ENCODE results near the gene MTURN. TPM values are rescaled to one million over a fixed set of nuclear protein-coding genes. Genes with fewer than 3 reads are reported as not detected.
A peak's percentile ranks its signal among the peaks of the same experiment; 100 is the strongest.

MTURN gene
- 11.8 TPM for total RNA-seq (2013)
- 1 to 10 TPM; 5.9 to 7.9 (median 7.5) TPM for polyA plus RNA-seq
- 6.7 and 8.2 TPM in 2 replicates for polyA minus RNA-seq
- total RNA-seq: 26.1 to 60.6 (median 37.6) reads per million in 11 experiments

- peak within 1 kb of the TSS; percentile 83 for H2AFZ ChIP-seq (ENCODE audit: insufficient read depth, low read depth, low read length, poor library complexity, severe bottlenecking)
- peaks cover 14 to 23% of the 10 kb centered on the region in 2 donors for H3K4me1 ChIP-seq (ENCODE audit: control insufficient read depth in 1 of 2, insufficient read depth in 2 of 2, low read length in 2 of 2)
- no peaks in the 10 kb centered on the region for H3K9me3 ChIP-seq (replicated peaks in 1 of 2; ENCODE audit: control insufficient read depth in 1 of 2, insufficient read depth in 1 of 2, low read length in 2 of 2)
- peak; percentile 79 to 91 (median 82) for DNase-seq
- Mint-ChIP-seq H3K36me3 (peaks cover 0 to 4% of the 10 kb centered on the region in 2 donors), H3K4me1 (peaks cover 12% of the 10 kb centered on the region), H3K27me3 (ENCODE audit: low read depth in 3 of 3) (peaks cover 15 to 27% (median 25%) of the 10 kb centered on the region in 3 donors), H3K9me3 (peaks cover 0 to 2% (median 0%) of the 10 kb centered on the region in 7 donors), H3K4me3 (peak within 1 kb of the TSS; percentile 88 to 96), H3K27ac (peak within 1 kb of the TSS; percentile 77 to 87 (median 81))
- H3K4me3 ChIP-seq (replicated peaks in 1 of 3; ENCODE audit: low read depth in 2 of 3, low read length in 3 of 3): peak within 1 kb of the TSS; percentile 54 to 90 (median 78)
- peak within 1 kb of the TSS; percentile 70 for H3K9ac ChIP-seq (ENCODE audit: insufficient read depth, low read length, poor library complexity, severe bottlenecking)
- H3K79me2 ChIP-seq (ENCODE audit: insufficient read depth, low read length): peaks cover 4% of the 10 kb centered on the region
- H3K4me2 ChIP-seq (replicated peaks; ENCODE audit: extremely low read depth, low read length, poor library complexity, severe bottlenecking): peak within 1 kb of the TSS; percentile 95
- no peaks in the 10 kb centered on the region for H3K36me3 ChIP-seq (replicated peaks in 1 of 2; ENCODE audit: control insufficient read depth in 1 of 2, insufficient read depth in 2 of 2, low read length in 2 of 2)
- peaks cover 2 to 18% of the 10 kb centered on the region in 2 donors for H3K27me3 ChIP-seq (ENCODE audit: control insufficient read depth in 2 of 2, insufficient read depth in 2 of 2, low read length in 2 of 2)
- H4K20me1 ChIP-seq (ENCODE audit: insufficient read depth, low read length): no peaks in the 10 kb centered on the region
- under 1% methylated on average over 98 of the region's 99 CpGs for WGBS (ENCODE audit: insufficient coverage)
- no peak for TF ChIP-seq CTCF (IDR thresholded peaks at IDR 0.05)
- intact Hi-C loops (cut with micrococcal nuclease): no loop called here
- H3K27ac ChIP-seq (ENCODE audit: low read depth in 1 of 2, low read length in 2 of 2): peak within 1 kb of the TSS; percentile 40 to 57
These were observed at the start of gene MTURN for GRCh38 chr7:30134611-30135300. TSS of gene MTURN (plus strand) at chr7:30134986. CDS start at chr7:30135137, 151 bp downstream.

- H3K27me3 ChIP-seq (ENCODE audit: control insufficient read depth in 2 of 2, insufficient read depth in 2 of 2, low read length in 2 of 2): no peaks in the 10 kb centered on the region
- Mint-ChIP-seq H3K36me3 (peaks cover 2% of the 10 kb centered on the region in 2 donors), H3K9me3 (no peaks in the 10 kb centered on the region), H3K27me3 (ENCODE audit: low read depth in 3 of 3) (no peaks in the 10 kb centered on the region), H3K4me1 (peaks cover 7% of the 10 kb centered on the region), H3K4me3 (no peak overlapping the region), H3K27ac (peak overlapping the region in 1 of 7 donors; percentile 31)
- no peak for DNase-seq
- no peak overlapping the region for H3K9ac ChIP-seq (ENCODE audit: insufficient read depth, low read length, poor library complexity, severe bottlenecking)
- no peak overlapping the region for H3K27ac ChIP-seq (ENCODE audit: low read depth in 1 of 2, low read length in 2 of 2)
- intact Hi-C loops (cut with micrococcal nuclease): no loop called here
- no peaks in the 10 kb centered on the region for H3K79me2 ChIP-seq (ENCODE audit: insufficient read depth, low read length)
- TF ChIP-seq CTCF (IDR thresholded peaks at IDR 0.05): no peak
- H3K4me3 ChIP-seq (replicated peaks in 1 of 3; ENCODE audit: low read depth in 2 of 3, low read length in 3 of 3): no peak overlapping the region
- no peak overlapping the region for H2AFZ ChIP-seq (ENCODE audit: insufficient read depth, low read depth, low read length, poor library complexity, severe bottlenecking)
- no peak overlapping the region for H3K4me2 ChIP-seq (replicated peaks; ENCODE audit: extremely low read depth, low read length, poor library complexity, severe bottlenecking)
- H3K9me3 ChIP-seq (replicated peaks in 1 of 2; ENCODE audit: control insufficient read depth in 1 of 2, insufficient read depth in 1 of 2, low read length in 2 of 2): no peaks in the 10 kb centered on the region
- H3K4me1 ChIP-seq (ENCODE audit: control insufficient read depth in 1 of 2, insufficient read depth in 2 of 2, low read length in 2 of 2): no peaks in the 10 kb centered on the region
- peaks cover 0 to 5% of the 10 kb centered on the region in 2 donors for H3K36me3 ChIP-seq (replicated peaks in 1 of 2; ENCODE audit: control insufficient read depth in 1 of 2, insufficient read depth in 2 of 2, low read length in 2 of 2)
- no peaks in the 10 kb centered on the region for H4K20me1 ChIP-seq (ENCODE audit: insufficient read depth, low read length)
These were observed 48.3 kb upstream of the MTURN start for GRCh38 chr7:30086529-30086928.

Data from CD14-positive monocyte (primary cell).